ENCODE measurements around the gene PCDH17.

- TF ChIP-seq CTCF (IDR thresholded peaks at IDR 0.05; ENCODE audit: borderline replicate concordance, extremely low read depth, low read length, poor library complexity, severe bottlenecking) (no peak), EZH2 (IDR thresholded peaks at IDR 0.05; ENCODE audit: borderline replicate concordance, low read depth, low read length, severe bottlenecking) (no peak)
These were observed 6.0 kb downstream of the PCDH17 start for GRCh38 chr13:57637515-57637914.
